ENCODE results near the gene MRPL1. TPM values are rescaled to one million over a fixed set of nuclear protein-coding genes. Genes with fewer than 3 reads are reported as not detected.

MRPL1 gene
- total and polyA plus RNA-seq, 9 of the 15 experiments (the other 6 are each of a cell fraction or from before 2014, with no cell fraction given): 38.4 to 75.7 (median 63.7) TPM

DNA sequence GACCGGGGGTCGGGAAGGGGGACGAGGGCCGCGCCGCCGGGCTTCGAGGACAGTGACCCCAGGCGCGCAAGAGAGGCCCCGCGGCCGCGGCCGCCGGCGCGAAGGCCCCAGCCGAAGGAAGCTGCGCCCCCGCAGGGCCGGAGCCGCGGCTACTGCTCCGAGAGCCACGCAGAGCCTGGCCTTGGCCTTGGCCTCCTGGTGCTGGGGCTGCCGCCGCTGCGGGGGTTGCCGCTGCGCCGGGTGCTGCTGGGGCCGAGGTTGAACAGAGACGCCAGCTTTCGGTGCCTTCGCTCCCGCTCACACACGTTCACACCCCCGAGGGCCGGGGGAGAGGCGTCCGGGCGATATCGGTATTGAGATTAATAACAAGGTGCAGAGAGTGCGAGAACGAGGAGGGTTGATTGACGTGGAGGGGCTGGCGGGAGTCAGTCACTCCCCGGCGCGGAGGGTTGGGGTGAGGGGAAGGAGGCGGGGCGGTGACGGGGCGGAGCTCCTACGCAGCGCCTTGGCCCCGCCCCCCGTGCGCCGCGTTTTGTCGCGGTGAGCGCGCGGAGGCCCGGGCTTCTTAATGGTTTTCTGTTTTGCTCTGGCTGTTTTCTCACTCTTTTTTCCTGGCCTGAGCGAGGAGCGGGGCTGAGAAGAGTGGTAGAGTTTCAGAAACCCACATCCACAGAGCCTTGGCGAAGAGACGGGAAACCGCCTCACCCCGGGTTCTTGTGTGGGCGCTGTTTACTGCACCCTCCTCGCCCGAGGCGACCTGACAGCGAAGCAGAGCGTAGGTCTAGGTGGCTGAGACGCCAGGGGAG is 42.6 kb upstream of the MRPL1 start (continued):
- TF ChIP-seq, protein P1, sequence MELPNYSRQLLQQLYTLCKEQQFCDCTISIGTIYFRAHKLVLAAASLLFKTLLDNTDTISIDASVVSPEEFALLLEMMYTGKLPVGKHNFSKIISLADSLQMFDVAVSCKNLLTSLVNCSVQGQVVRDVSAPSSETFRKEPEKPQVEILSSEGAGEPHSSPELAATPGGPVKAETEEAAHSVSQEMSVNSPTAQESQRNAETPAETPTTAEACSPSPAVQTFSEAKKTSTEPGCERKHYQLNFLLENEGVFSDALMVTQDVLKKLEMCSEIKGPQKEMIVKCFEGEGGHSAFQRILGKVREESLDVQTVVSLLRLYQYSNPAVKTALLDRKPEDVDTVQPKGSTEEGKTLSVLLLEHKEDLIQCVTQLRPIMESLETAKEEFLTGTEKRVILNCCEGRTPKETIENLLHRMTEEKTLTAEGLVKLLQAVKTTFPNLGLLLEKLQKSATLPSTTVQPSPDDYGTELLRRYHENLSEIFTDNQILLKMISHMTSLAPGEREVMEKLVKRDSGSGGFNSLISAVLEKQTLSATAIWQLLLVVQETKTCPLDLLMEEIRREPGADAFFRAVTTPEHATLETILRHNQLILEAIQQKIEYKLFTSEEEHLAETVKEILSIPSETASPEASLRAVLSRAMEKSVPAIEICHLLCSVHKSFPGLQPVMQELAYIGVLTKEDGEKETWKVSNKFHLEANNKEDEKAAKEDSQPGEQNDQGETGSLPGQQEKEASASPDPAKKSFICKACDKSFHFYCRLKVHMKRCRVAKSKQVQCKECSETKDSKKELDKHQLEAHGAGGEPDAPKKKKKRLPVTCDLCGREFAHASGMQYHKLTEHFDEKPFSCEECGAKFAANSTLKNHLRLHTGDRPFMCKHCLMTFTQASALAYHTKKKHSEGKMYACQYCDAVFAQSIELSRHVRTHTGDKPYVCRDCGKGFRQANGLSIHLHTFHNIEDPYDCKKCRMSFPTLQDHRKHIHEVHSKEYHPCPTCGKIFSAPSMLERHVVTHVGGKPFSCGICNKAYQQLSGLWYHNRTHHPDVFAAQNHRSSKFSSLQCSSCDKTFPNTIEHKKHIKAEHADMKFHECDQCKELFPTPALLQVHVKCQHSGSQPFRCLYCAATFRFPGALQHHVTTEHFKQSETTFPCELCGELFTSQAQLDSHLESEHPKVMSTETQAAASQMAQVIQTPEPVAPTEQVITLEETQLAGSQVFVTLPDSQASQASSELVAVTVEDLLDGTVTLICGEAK (IDR thresholded peaks at IDR 0.05): peak; percentile 26; the same call in 1 of the 2 replicates
- TF ChIP-seq, protein P1 (CRISPR knock-in tag; IDR thresholded peaks at IDR 0.05): no peak
- peak; percentile 53 for TF ChIP-seq MBD2 (IDR thresholded peaks at IDR 0.05; ENCODE audit: borderline replicate concordance, low read depth)
- TF ChIP-seq, protein P2, sequence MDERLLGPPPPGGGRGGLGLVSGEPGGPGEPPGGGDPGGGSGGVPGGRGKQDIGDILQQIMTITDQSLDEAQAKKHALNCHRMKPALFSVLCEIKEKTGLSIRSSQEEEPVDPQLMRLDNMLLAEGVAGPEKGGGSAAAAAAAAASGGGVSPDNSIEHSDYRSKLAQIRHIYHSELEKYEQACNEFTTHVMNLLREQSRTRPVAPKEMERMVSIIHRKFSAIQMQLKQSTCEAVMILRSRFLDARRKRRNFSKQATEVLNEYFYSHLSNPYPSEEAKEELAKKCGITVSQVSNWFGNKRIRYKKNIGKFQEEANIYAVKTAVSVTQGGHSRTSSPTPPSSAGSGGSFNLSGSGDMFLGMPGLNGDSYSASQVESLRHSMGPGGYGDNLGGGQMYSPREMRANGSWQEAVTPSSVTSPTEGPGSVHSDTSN (CRISPR knock-in tag; IDR thresholded peaks at IDR 0.05; ENCODE audit: low read depth): peak; percentile 81
- TF ChIP-seq, protein P2 (tag; conservative IDR thresholded peaks at IDR 0.05; ENCODE audit: low read depth): peak; percentile 93
- TF ChIP-seq, protein P3, sequence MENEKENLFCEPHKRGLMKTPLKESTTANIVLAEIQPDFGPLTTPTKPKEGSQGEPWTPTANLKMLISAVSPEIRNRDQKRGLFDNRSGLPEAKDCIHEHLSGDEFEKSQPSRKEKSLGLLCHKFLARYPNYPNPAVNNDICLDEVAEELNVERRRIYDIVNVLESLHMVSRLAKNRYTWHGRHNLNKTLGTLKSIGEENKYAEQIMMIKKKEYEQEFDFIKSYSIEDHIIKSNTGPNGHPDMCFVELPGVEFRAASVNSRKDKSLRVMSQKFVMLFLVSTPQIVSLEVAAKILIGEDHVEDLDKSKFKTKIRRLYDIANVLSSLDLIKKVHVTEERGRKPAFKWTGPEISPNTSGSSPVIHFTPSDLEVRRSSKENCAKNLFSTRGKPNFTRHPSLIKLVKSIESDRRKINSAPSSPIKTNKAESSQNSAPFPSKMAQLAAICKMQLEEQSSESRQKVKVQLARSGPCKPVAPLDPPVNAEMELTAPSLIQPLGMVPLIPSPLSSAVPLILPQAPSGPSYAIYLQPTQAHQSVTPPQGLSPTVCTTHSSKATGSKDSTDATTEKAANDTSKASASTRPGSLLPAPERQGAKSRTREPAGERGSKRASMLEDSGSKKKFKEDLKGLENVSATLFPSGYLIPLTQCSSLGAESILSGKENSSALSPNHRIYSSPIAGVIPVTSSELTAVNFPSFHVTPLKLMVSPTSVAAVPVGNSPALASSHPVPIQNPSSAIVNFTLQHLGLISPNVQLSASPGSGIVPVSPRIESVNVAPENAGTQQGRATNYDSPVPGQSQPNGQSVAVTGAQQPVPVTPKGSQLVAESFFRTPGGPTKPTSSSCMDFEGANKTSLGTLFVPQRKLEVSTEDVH (IDR thresholded peaks at IDR 0.05; ENCODE audit: low read depth, partially characterized antibody): peak; percentile 57
- TF ChIP-seq POU5F1 (IDR thresholded peaks at IDR 0.05; ENCODE audit: borderline replicate concordance, low read depth, low read length, partially characterized antibody): peak; percentile 11
- TF ChIP-seq ERF (CRISPR knock-in tag; IDR thresholded peaks at IDR 0.05): peak; percentile 51; the same call in 1 of the 2 replicates
- peak; percentile 89 for TF ChIP-seq POLR2AphosphoS5 (IDR thresholded peaks at IDR 0.05; ENCODE audit: control insufficient read depth, insufficient read depth, low read depth, low read length)
- TF ChIP-seq ZNF146 (CRISPR knock-in tag; IDR thresholded peaks at IDR 0.05; ENCODE audit: unreplicated experiment): no peak
- peak; percentile 82 to 93 for TF ChIP-seq MAZ (CRISPR knock-in tag; conservative IDR thresholded peaks at IDR 0.05 in 1 of 2, IDR thresholded peaks at IDR 0.05 in 1 of 2)
- TF ChIP-seq KDM2B (CRISPR knock-in tag; IDR thresholded peaks at IDR 0.05): no peak

Measured in K562 (cell line).